Stimulated activated CD4-positive, alpha-beta T cell treated with anti-CD3 and anti-CD28 coated beads, TNF-alpha, amount 100 ng/mL, for 24 hours (primary cell): ENCODE results near the gene COPB1.

Source experiments
- DNase-seq, 3 experiments: peaks; one replicate each; pipeline ENCODE4 v3.0.0-alpha.2; 2020; ENCODE audit warnings: low read depth in 3 of 3

The COPB1 gene

GRCh38 chr11:14425621-14426020, 74.0 kb downstream of the COPB1 start:
- DNase-seq = no peak

- no peak for DNase-seq
Observed at GRCh38 chr11:14424096-14424495, 75.5 kb downstream of the COPB1 start.

DNA sequence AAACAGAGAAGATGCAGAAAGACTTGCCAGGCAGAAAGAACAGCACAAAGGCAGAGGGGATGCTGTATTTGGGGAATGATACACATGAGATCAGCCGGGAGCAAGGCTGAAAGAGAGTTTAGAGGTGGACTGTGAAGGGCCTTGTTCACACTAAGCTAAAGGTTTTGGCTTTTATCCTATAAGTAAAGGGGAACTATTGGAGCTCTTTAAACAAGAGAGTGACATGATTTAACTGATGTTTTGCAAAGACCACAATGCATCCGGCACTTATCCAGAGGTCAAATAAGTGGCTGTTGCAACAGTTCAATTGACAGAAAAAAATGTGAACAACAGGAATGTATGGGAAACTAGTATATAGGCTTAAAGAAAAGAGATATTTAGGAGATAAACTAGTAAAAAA, 76.0 kb downstream of the COPB1 start:
- no peak for DNase-seq

DNA sequence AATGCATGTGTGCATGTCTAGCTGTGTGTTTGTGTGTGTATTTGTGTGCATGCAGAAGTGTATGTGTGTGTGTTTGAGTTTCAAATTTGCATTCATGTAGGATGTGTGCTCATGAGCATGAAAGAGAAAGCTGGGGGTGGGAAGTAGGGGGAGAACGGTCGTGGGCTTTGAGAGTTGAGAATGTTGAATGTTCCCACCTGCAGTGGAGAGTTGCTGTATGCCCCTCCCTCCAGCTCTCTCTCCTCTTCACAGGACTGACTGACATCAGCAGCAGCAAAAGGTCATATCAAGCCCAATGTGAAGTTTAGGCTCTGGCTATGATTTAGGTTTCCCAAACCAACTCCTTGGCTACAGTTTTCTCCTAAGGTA, 76.8 kb downstream of the COPB1 start:
- no peak for DNase-seq

GRCh38 chr11:14422052-14422813, 77.4 kb downstream of the COPB1 start:
- no peak for DNase-seq

GRCh38 chr11:14420223-14420622, 79.4 kb downstream of the COPB1 start:
- no peak for DNase-seq

DNA sequence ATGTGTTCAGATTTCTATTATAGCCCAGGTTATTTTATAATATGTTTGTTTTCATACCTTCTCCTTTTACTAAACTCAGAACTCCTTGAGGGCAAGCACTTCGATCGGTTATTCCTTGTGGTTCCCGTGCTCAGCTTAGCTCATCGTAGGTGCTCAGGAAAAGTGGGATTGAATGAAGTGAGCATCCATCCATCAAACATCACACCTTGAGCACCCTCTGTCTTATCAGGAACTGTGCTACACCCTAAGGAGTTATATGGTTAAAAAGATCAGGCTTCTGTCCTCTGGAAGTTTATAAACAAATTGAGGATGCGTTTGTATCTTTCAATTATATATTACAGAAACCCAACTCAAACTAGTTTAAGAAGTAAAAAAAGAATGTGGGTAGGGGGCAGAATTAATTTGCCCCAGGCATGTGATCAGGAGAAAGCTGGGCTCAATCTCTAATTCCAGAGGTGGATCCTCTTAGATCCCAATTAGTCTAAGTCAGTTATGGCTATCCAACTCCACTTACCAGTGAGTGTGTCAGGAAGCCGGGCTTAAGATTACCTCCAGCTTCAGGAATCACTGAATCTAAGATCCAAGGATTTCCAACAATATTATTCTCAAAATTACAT, 80.7 kb downstream of the COPB1 start:
- no peak for DNase-seq

DNA sequence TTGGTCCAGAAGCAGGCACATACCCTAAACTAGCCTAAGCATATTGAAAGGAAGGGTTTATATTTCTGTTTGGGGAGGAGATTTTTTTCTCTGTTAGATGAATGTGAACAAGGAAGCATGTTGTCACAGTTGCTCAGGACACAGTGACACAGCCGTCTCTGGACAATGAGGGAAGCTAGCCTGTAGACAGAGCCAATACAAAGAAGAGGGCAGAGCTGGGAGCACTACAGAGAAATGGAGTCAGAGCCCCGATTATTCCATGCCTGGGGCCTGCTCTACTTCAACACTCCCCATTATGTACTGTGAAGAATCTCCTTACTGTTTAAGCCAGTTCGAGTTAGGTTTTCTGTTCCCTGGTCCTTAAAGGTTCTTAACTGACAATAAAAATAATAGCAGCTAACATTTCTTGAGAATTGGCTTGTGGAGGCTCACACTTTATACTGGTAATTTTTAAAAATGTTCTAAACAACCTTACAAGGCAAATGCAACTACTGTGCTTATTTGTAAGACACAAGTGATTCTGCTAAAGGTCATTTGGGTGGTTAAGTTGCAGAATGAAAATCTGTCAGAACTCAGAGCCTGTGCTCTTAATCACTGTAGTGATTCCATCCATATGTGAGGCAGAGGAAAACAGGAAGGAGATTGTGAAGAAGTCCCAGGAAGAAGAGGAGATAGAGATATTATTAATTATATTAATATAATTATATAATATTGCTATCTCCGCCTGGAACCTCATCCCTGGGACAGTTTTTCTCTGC, 81.8 kb downstream of the COPB1 start:
- DNase-seq = no peak

DNA sequence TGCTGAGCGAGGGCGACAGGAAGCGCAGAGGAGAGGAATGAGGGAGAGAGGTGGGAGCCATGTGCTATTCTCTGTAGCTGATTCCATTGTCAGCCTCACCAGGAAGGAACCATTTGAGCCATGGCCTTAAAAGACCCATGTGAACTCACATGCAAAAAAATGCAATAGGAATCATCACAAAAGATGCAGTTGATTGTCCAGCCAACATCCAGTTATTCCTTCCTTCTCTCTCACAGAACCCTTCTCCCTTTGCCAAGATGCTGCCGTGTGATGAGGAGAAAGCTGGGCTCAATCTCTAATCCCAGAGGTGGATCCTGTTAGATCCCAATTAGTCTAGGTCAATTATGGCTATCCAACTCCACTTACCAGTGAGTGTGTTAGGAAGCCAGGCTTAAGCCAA, 82.4 kb downstream of the COPB1 start:
- DNase-seq = no peak

DNA sequence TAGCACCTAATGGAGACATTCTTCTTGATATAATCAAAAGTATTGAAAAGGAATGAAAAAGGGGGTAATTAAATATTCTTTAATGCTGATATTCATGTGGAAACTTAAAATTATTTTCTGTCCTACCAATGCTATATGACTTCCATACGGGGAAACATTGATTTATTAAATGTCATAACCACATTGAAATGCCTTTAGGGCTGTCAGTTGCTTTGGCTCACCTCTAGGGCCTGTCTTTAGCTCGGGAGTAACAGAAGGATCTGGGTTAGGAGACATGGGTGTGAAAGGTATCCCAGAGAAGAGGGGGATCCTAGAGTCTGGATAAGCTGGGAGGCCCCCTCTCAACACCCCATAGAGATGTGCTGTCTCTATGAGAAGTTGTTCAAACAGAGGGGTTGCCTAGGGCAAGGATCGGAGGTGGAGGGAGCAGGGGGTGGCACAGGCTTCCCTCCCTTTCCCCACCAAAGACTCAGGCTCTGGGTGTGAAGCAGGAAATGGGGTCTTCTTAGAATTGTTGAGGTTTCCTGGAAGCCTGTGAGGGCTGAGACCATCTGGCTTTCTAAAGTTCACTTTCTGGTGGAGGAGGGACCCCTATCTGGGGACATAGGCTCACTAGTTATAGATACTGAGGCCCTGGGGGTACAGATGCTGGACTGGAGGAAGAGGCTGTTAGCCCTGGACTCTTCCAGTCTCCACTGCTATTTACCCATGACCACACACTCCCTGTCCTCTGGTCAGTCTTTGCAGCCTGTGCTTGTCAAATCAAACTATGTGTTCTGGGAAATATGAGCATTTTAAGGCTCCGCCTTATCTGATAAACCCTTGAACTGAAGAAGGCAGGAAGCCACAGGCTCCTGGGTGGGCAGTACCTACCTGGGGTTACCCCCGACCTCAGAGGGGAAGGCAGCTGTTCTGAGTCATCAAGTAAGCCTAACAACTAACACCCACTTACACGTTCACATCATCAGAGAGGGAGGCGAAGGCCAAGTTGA, 84.8 kb downstream of the COPB1 start:
- peak; percentile 35 to 64 (median 58) for DNase-seq

- DNase-seq = no peak
Observed at GRCh38 chr11:14413307-14414069, 86.1 kb downstream of the COPB1 start.

DNA sequence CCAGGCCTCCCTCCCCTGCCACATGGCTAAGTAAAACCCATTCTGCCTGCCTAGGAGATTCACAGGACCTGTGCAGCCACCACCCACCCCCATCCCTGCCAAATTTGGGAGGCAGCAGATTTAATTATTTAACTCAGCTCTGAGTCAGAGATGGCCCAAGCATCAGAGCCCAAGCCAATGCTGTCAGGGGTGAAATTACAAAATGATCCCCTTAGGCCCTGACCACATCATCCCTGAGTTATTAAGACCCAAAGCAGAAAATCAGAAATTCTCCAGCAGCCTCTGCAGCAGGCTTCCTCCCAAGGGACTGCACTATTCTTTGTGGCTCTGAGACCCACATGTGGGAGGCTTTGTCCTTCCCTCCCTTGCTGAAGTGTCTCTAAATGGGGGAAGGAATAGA, 87.8 kb downstream of the COPB1 start:
- DNase-seq = no peak

- DNase-seq = no peak
Observed at GRCh38 chr11:14409891-14410290, 89.7 kb downstream of the COPB1 start.

- DNase-seq = no peak
Observed at GRCh38 chr11:14408612-14409011, 91.0 kb downstream of the COPB1 start.
